Measurements from ENCODE around the gene ALDH1A1.
A peak's percentile ranks its signal among the peaks of the same experiment; 100 is the strongest.
"Not testable (repeated sequence)": the region's sequence is repeated elsewhere in the genome, so short reads cannot be mapped to it uniquely, and the experiment has no call there.

Gene ALDH1A1

GRCh38 chr9:72872718-72873117, 80.1 kb downstream of the ALDH1A1 start:
- Histone ChIP-seq H3K4me1 (ENCODE audit: insufficient read depth, poor library complexity, severe bottlenecking) (no peaks in the 10 kb centered on the region), H3K4me3 (ENCODE audit: severe bottlenecking) (no peak overlapping the region), H3K27ac (ENCODE audit: poor library complexity, severe bottlenecking) (no peak overlapping the region), H3K36me3 (ENCODE audit: low read depth) (no peaks in the 10 kb centered on the region), H3K9me3 (ENCODE audit: severe bottlenecking) (no peaks in the 10 kb centered on the region), H3K27me3 (ENCODE audit: insufficient read depth, poor library complexity, severe bottlenecking) (no peaks in the 10 kb centered on the region)
- no peak for TF ChIP-seq CTCF (IDR thresholded peaks at IDR 0.05; ENCODE audit: poor library complexity, severe bottlenecking)
- ATAC-seq (ENCODE audit: low read depth) (no peak), DNase-seq (ENCODE audit: low spot score) (no peak)

- Histone ChIP-seq H3K27ac (ENCODE audit: poor library complexity, severe bottlenecking) (no peak overlapping the region), H3K27me3 (ENCODE audit: insufficient read depth, poor library complexity, severe bottlenecking) (no peaks in the 10 kb centered on the region), H3K9me3 (ENCODE audit: severe bottlenecking) (no peaks in the 10 kb centered on the region), H3K4me1 (ENCODE audit: insufficient read depth, poor library complexity, severe bottlenecking) (no peaks in the 10 kb centered on the region), H3K36me3 (ENCODE audit: low read depth) (no peaks in the 10 kb centered on the region), H3K4me3 (ENCODE audit: severe bottlenecking) (no peak overlapping the region)
- peak; percentile 72 for TF ChIP-seq CTCF (IDR thresholded peaks at IDR 0.05; ENCODE audit: poor library complexity, severe bottlenecking)
- DNase-seq (ENCODE audit: low spot score) (no peak), ATAC-seq (ENCODE audit: low read depth) (no peak)
These were observed 81.2 kb downstream of the ALDH1A1 start for GRCh38 chr9:72871685-72872084.

GRCh38 chr9:72864327-72864726, 88.5 kb downstream of the ALDH1A1 start:
- TF ChIP-seq CTCF (IDR thresholded peaks at IDR 0.05; ENCODE audit: poor library complexity, severe bottlenecking): no peak
- ATAC-seq (ENCODE audit: low read depth) (no peak), DNase-seq (ENCODE audit: low spot score) (no peak)
- H3K4me3 ChIP-seq (ENCODE audit: severe bottlenecking): no peak overlapping the region
- H3K4me1 ChIP-seq (ENCODE audit: insufficient read depth, poor library complexity, severe bottlenecking): no peaks in the 10 kb centered on the region
- no peaks in the 10 kb centered on the region for H3K36me3 ChIP-seq (ENCODE audit: low read depth)
- H3K9me3 ChIP-seq (ENCODE audit: severe bottlenecking): no peaks in the 10 kb centered on the region
- no peak overlapping the region for H3K27ac ChIP-seq (ENCODE audit: poor library complexity, severe bottlenecking)
- no peaks in the 10 kb centered on the region for H3K27me3 ChIP-seq (ENCODE audit: insufficient read depth, poor library complexity, severe bottlenecking)

GRCh38 chr9:72863456-72864094, 89.3 kb downstream of the ALDH1A1 start:
- H3K27ac ChIP-seq (ENCODE audit: poor library complexity, severe bottlenecking): no peak overlapping the region
- no peak for TF ChIP-seq CTCF (IDR thresholded peaks at IDR 0.05; ENCODE audit: poor library complexity, severe bottlenecking)
- ATAC-seq (ENCODE audit: low read depth) (no peak), DNase-seq (ENCODE audit: low spot score) (no peak)
- no peaks in the 10 kb centered on the region for H3K9me3 ChIP-seq (ENCODE audit: severe bottlenecking)
- H3K36me3 ChIP-seq (ENCODE audit: low read depth): no peaks in the 10 kb centered on the region
- no peak overlapping the region for H3K4me3 ChIP-seq (ENCODE audit: severe bottlenecking)
- H3K4me1 ChIP-seq (ENCODE audit: insufficient read depth, poor library complexity, severe bottlenecking): no peaks in the 10 kb centered on the region
- no peaks in the 10 kb centered on the region for H3K27me3 ChIP-seq (ENCODE audit: insufficient read depth, poor library complexity, severe bottlenecking)

GRCh38 chr9:72862788-72863187, 90.1 kb downstream of the ALDH1A1 start:
- not testable (repeated sequence) for H3K4me3 ChIP-seq (ENCODE audit: severe bottlenecking); DNase-seq (ENCODE audit: low spot score); H3K4me1 ChIP-seq (ENCODE audit: insufficient read depth, poor library complexity, severe bottlenecking); H3K27me3 ChIP-seq (ENCODE audit: insufficient read depth, poor library complexity, severe bottlenecking); H3K9me3 ChIP-seq (ENCODE audit: severe bottlenecking); H3K36me3 ChIP-seq (ENCODE audit: low read depth); H3K27ac ChIP-seq (ENCODE audit: poor library complexity, severe bottlenecking); ATAC-seq (ENCODE audit: low read depth)

Data from RWPE2 (cell line).